Right ventricle myocardium superior (tissue), 1 donor: Measurements from ENCODE around the gene PPID. TPM values are rescaled to one million over a fixed set of nuclear protein-coding genes. Genes with fewer than 3 reads are reported as not detected.
"Not testable (repeated sequence)": the region's sequence is repeated elsewhere in the genome, so short reads cannot be mapped to it uniquely, and the experiment has no call there.

Experiments
- ATAC-seq: fragments of 200-7000 bp; cut with Tn5 transposase; one replicate; pipeline ENCODE4 v1.9.1; 2020; ENCODE audit warnings: mild to moderate bottlenecking; ENCODE audit not compliant: poor library complexity
- DNase-seq: peaks from one replicate; pipeline ENCODE4 v3.0.0-alpha.2; 2020
- intact Hi-C: fragments of 100-400 bp; cut with DNase I; formaldehyde crosslinking; loops from one replicate; pipeline ENCODE4 v1.11.2; 2022
- total RNA-seq: library from RNA; stranded (reverse); fragmentation: NEBNext Ultra II Directional; extraction: Animal tissue kit (Norgen Biotek cat#: 25700); gene quantifications from one replicate; pipeline ENCODE4 v1.2.1, GENCODE V29; 2021
- donor health status: DM: no; HTN: yes; CAD: no; lungs with severe emphysema.

The PPID gene
- total RNA-seq, 1 donor from 2014 or later = 36.3 TPM

DNA sequence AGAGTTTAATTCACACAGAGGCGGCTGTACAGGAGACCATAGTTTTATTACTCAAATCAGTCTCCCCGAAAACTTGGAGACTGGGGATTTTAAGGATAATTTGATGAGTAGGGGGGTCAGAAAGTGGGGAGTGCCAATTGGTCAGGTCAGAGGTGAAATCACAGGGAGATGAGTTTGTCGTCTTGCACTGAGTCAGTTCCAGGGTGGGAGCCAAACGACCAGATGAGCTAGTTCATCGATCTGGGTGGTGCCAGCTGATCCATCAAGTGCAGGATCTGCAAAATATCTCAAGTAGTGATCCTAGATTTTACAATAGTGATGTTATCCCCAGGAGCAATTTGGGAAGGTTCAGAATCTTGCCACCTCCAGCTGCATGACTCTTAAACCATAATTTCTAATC is 47.1 kb downstream of the PPID start:
- DNase-seq = no peak
- intact Hi-C loops = no loop called here
- ATAC-seq = no peak

DNA sequence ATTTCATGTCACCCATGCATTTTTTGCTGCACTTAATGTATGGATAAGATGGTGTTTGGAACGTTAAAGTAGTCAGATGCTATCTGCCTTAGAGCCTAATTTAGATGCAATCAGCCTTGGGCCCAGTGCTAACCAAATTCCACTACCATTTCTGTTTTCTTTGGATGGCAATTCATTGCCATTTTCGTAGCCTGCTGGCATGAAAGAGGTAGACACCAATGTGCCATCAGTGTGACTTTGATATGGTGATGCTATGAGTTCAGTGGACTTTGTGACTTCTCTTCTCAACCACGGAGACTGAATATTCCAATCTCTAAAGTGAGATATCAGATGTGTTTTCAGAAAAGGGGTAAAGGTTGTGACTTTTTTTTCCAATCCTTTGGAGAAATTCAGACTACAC is 49.6 kb downstream of the PPID start:
- ATAC-seq (no peak), DNase-seq (no peak)
- intact Hi-C loops = no loop called here

- intact Hi-C loops = no loop called here
- peak; percentile 93 for ATAC-seq
- peak; percentile 99 for DNase-seq
These were observed 51.0 kb downstream of the PPID start, which contains the start of gene ETFDH for GRCh38 chr4:158671915-158672806. ETFDH (plus strand) TSS chr4:158672296; CDS start chr4:158672457, 161 bp downstream.

DNA sequence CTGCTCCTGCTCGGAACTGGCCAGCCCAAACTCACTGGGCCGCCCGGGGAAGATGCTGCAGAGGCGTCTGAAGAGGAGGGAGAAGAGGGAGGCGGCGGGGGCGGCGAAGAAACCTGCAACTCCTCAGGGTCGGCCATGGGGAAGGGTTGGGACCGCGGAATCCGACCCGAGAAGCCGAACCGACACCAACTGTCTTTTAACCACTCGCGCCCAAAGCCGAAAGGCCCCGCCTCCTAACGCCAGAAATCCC is 51.6 kb downstream of the PPID start, which contains the start of gene C4orf46:
TSS of gene C4orf46 (minus strand) at position 223 of the 250 bp plus-strand sequence. CDS start at position 137, 86 bp downstream.
- no peak for DNase-seq
- intact Hi-C loops = no loop called here
- ATAC-seq = peak; percentile 8

DNA sequence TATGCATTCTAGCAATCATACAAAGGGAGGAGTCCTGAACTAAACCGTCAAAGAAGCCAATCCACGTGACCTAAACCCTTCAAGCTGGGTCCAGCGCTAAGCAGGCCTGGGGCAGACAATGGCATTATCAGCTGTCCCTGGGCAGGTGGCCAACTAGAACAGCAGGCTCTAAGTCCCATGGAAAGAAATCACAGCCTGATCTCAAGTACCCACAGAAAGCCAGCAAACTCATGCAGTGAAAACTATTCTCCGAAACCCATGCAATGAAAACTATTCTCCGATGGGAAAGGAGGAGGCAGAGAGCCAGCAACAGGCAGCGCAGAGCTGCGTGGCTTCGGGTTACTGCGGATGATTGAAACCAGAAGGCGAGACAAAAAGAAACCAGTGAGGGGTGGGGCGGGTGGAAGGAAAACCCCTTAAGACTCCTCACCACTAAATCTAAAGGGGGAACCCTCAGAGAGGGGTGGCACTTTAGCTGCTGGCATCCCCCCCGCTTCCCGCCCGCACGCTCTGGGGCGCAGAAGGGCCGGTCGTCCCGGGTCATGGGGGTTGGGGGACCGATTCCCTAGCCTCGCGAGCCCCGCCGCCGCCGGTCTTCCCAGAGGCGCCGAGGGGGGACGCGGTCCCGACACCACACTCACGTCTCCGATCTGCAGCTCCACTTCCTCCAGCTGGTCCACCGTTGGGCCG is 52.1 kb downstream of the PPID start:
- ATAC-seq (peak; percentile 52), DNase-seq (peak; percentile 84)
- intact Hi-C loops = no loop called here

DNA sequence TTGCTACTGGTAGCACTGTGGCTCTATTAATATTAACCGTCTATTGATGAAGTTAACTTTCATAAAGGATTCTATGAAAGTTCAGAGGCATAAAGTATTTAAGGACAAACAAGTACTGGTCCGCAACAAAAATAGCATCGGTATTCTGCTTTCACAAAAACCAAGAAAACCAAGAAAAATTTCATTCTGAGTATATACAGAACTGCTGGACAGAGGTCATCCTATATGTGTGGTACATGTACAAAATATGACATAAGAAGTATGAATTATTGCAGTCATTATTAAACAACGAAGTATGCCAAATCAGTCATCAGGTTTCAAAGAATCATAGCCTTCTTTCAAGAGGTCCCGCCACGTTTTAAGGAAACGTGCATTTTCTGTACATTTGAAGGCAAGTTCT is 53.9 kb downstream of the PPID start:
- ATAC-seq (no peak), DNase-seq (no peak)
- intact Hi-C loops = no loop called here

- intact Hi-C loops = no loop called here
- no peak for DNase-seq
- ATAC-seq = no peak
These were observed 55.5 kb downstream of the PPID start for GRCh38 chr4:158667651-158668198.

GRCh38 chr4:158666892-158667291 is 56.3 kb downstream of the PPID start:
- DNase-seq (no peak), ATAC-seq (no peak)
- intact Hi-C loops = no loop called here

DNA sequence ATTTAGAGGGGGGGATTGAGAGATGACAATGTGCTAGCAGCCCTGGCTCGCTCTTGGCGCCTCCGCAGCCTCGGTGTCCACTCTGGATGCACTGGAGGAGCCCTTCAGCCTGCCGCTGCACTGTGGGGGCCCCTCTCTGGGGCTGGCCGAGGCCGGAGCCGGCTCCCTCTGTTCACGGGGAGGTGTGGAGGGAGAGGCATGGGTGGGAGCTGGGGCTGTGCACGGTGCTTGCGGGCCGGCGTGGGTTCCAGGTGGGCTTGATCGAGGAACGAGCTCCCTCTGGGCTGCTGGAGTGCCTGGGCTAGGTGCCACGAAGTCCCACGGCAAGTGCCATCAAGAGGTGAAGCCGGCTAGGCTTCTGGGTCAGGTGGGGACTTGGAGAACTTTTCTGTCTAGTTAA is 58.4 kb downstream of the PPID start:
- intact Hi-C loops = no loop called here
- no peak for ATAC-seq
- no peak for DNase-seq

- DNase-seq, ATAC-seq, intact Hi-C loops: not testable (repeated sequence)
These were observed 59.2 kb downstream of the PPID start for GRCh38 chr4:158663707-158664625.

GRCh38 chr4:158663255-158663654 is 59.9 kb downstream of the PPID start:
- ATAC-seq, intact Hi-C loops, DNase-seq: not testable (repeated sequence)

Other genes starting within 250 kb of the PPID start
- not detected for gene RXFP1, start 201.5 kb downstream of the PPID start, total RNA-seq
- gene C4orf46, start 51.5 kb downstream of the PPID start, total RNA-seq = 4.2 TPM
- 389 TPM for gene ETFDH, start 51.1 kb downstream of the PPID start, total RNA-seq
- gene FNIP2, start 45.6 kb upstream of the PPID start, total RNA-seq = 46.2 TPM